H54 (cell line): Measurements from ENCODE around the gene GAS1.

Experiments used
- DNase-seq: peaks from one replicate; pipeline ENCODE4 v3.0.0; 2011; ENCODE audit warnings: low spot score, mixed read lengths; ENCODE audit not compliant: insufficient read length
- FAIRE-seq: peaks from 3 replicates; lab custom pipeline; 2011; peaks lifted over from hg19 to GRCh38; lab: Jason Lieb, UNC
- POLR2A ChIP-seq: IDR thresholded peaks from 2 replicates; pipeline ENCODE4 v1.6.1; 2011; ENCODE audit warnings: low read depth, mild to moderate bottlenecking, low read length

GAS1 gene

DNA sequence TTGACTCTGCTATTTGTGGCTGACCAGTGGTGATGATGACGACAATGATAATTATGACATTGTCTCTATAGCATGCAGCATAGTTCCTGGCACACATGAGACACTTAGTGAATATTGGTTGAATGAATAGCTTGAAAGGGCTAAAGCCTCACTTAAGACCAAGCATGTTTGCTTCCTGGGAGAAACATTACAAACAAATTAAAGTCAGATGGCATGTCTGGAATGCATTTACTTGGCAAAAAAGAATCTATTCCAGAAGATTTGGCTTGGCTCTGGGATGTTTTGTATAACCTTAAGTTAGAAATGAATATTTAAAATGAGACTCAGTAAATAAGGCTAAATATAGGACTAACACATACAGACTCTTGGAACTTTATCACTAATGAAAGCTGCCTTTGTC lies 21.6 kb downstream of the GAS1 start:
- DNase-seq: no peak
- FAIRE-seq: no peak
- TF ChIP-seq POLR2A: no peak

GRCh38 chr9:86924206-86924605 lies 23.1 kb downstream of the GAS1 start:
- TF ChIP-seq POLR2A: no peak
- FAIRE-seq (no peak), DNase-seq (no peak)

GRCh38 chr9:86921151-86921923 lies 26.0 kb downstream of the GAS1 start:
- no peak for TF ChIP-seq POLR2A
- no peak for FAIRE-seq

GRCh38 chr9:86918556-86918955 lies 28.8 kb downstream of the GAS1 start:
- FAIRE-seq (no peak), DNase-seq (no peak)
- no peak for TF ChIP-seq POLR2A

More at GRCh38 chr9:86921151-86921923, 26.0 kb downstream of the GAS1 start:
- DNase-seq: no peak

DNA sequence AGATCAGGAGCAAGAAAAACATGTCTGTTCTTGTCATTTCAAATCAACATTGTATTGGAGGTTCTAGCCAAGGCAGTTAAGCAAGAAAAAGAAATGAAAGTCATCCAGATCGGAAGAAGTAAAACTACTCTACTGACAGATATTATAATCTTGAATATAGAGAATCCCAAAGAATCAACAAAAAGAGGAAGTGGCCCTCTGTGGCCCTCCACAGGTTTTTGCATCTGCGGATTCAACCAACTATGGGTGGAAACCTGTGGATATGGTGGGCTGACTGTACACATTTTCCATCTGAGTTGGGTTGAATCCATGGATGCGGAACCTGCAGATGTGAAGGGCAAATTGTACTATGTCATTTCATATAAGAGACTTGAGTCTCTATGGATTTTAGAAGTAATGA lies 35.1 kb downstream of the GAS1 start:
- FAIRE-seq (no peak), DNase-seq (no peak)
- no peak for TF ChIP-seq POLR2A

DNA sequence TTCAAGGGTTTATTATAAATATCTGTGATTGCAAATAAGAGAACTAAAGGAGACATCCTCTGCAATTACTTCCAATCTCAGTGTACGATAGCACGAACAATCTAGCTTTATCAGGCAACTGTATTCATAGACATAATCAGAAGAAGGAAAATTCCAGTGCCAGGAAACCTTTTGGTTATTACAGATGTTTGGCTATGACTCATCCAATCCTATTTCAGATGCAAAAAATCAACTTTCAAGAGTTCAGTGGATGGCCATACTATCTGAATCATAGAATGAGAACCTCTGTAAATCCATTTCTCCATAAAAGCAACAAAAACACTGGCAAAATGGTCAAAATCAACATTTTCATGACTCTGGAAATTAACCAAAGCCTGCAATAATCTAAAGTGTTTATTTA lies 37.9 kb downstream of the GAS1 start:
- DNase-seq (no peak), FAIRE-seq (no peak)
- no peak for TF ChIP-seq POLR2A

GRCh38 chr9:86908261-86908660 lies 39.0 kb downstream of the GAS1 start:
- no peak for FAIRE-seq
- TF ChIP-seq POLR2A: no peak

DNA sequence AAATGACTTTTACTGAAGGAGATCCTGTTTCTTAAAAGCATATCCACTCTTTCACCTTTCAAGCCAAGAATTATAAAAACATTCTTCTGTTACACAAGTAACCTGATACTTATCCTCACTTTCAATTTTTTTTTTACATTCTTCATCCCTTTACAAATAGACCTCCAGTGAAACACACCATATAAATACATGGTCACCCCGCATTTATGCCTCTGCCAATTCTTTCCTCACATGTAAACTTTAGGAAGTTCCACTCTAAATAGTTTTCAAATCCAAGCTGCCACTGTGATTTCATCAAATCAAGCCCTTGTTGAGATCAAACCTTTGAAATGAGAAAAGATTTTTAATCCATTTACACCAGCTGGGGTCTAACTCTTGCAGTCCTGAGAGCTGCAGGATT lies 40.0 kb downstream of the GAS1 start:
- DNase-seq: no peak
- TF ChIP-seq POLR2A: no peak
- no peak for FAIRE-seq

More at GRCh38 chr9:86908261-86908660, 39.0 kb downstream of the GAS1 start:
- no peak for DNase-seq

DNA sequence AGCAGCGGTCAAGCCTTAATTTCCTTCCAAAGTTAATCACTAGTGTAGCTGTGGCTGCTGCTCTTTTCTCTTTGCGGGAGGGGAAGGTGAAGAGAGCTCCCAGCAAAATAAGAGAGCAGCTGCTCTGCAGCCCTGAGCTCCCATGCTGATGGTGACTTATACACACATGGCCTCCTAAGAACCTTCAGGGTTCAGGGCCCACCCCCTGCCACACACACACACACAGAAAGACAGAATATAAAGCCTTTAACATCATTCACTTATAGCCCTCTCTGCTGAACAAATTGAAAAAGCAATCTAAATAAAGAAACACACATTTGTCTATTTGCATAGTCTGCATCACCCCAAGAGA lies 43.6 kb downstream of the GAS1 start:
- TF ChIP-seq POLR2A: no peak
- FAIRE-seq (no peak), DNase-seq (no peak)

DNA sequence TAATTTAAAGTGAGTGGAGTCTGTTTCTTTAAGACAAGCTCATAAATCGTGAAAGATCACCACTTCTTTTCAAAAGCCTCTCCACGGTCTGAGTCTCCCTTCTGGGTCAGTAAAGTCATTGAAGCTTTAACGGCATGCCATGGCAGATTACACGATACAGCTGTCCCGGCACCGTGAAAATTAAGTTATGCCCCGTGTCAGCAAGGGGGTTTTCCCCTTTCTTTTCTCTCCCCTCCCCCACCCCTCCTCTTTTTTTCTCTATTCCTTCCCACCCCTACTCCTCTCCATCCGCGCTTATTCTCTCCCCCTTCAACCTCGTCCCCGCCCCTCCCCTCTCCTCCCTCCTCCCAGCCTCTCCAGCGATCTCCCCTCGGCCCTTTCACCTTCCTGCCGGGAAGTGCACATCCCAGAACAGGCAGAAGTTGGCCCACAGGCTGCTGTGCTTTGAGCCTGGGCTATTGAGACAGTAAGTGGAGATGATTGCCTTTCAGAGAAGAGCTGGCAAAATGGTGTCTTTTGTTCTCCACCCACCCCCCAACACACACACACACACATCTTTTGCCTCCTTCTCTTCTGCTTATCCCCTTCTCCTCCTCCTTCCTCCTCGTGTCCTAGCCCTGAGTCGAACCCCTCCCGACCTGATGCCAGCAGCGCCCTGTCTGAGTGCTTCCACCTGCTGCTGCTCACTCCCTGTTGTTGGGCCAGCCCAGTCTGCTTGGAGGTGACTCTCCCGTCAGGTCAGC lies 44.1 kb downstream of the GAS1 start:
- TF ChIP-seq POLR2A: no peak
- FAIRE-seq (no peak), DNase-seq (no peak)

DNA sequence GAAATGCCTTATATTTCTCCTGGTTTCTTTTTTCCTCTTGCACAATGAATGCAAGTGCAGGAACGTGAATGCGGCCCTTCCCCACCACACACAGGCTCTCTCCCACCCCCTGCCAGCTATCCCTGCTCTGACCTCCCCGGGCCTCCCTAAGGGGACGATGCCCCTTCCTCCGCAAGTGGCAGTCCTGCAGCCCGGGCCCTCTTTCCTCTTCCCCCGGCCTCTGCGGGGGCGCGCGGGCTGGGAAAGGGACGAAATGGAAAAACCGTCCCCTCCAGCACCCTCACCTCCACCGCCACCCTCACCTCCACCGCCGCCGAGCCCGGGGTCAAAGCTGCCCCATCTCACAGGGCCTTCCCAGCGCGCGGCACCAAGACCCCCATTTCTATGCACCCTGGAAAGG lies 44.7 kb downstream of the GAS1 start:
- DNase-seq: no peak
- FAIRE-seq: no peak

DNA sequence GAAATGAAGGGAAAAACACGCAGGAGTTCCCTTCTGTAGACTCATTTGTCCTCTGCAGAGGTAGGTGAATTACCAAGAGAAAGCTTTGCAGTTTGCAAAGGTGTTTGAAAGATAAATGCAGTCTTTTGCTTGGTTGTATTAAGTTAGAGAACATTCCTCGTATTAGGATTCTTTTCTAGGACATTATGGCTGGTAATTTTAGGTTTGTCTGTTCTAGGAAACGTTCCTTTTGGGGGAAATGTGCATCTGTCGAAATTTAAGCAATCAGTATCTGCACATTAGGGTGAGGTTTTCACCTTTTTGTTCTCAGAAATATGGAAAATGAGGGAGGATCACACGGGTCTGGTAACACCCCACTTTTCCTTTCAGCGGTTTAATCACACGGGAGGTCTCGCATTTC lies 45.1 kb downstream of the GAS1 start:
- no peak for TF ChIP-seq POLR2A
- no peak for DNase-seq
- FAIRE-seq: no peak

More for the DNA sequence above, 44.7 kb downstream of the GAS1 start:
- no peak for TF ChIP-seq POLR2A

- no peak for TF ChIP-seq POLR2A
- DNase-seq (no peak), FAIRE-seq (no peak)
These were observed 45.8 kb downstream of the GAS1 start for GRCh38 chr9:86901511-86901910.
